K562 (cell line): ENCODE results near the gene MAP1LC3B2. TPM values are rescaled to one million over a fixed set of nuclear protein-coding genes. Genes with fewer than 3 reads are reported as not detected.

Experiments used
- ATAC-seq: fragments of 200-7000 bp; cut with Tn5 transposase; 3 replicates; pipeline ENCODE4 v1.9.1; 2020; ENCODE audit warnings: moderate library complexity
- BruUV-seq: library from RNA; stranded (reverse); fragments of 400-500 nt; replicated peaks from 2 replicates; lab custom pipeline; 2021; lab: Mats Ljungman, UMichigan
- CTCF ChIA-PET: fragments of 300-600 bp; formaldehyde crosslinking; extraction: SDS; loops from one replicate; lab custom pipeline; 2021; ENCODE audit warnings: low intra/inter-chr PET ratio; lab: Yijun Ruan, JAX
- POLR2A ChIA-PET: fragments of 300-600, 350-650 bp; sonication (Branson Sonifier 250); formaldehyde crosslinking; extraction: SDS; loops from one replicate; lab custom pipeline; 2021; ENCODE audit warnings: antibody characterized with exemption, inconsistent platforms; lab: Yijun Ruan, JAX
- DNase-seq, 4 experiments: peaks; one replicate each; pipeline versions ENCODE4 v3.0.0 to v3.0.0-alpha.2; 2011 to 2018; ENCODE audit warnings: low spot score in 3 of 4, mixed read lengths in 3 of 4; ENCODE audit errors: extremely low read depth in 1 of 4
- FAIRE-seq: peaks from 2 replicates; lab custom pipeline; 2011; peaks lifted over from hg19 to GRCh38; lab: Jason Lieb, UNC
- H2AFZ ChIP-seq: 2 replicates; pipeline ENCODE4 v1.6.0; 2011; ENCODE audit warnings: low read depth, low read length, control low read depth, inconsistent platforms
- H3K27ac ChIP-seq: fragments of 200-600 bp; 3 replicates; pipeline ENCODE4 v1.8.0; 2011; ENCODE audit warnings: low read depth, mild to moderate bottlenecking, control low read depth, inconsistent platforms, low read length, moderate library complexity, mixed read lengths; ENCODE audit errors: extremely low read depth
- H3K27me3 ChIP-seq, 2 experiments: fragments of 300-600 bp in 1 of 2; 2 replicates in 1 of 2; 3 replicates in 1 of 2; pipeline versions ENCODE4 v1.6.0 to v1.8.0; 2011; ENCODE audit warnings: inconsistent platforms in 2 of 2, low read length in 2 of 2, mild to moderate bottlenecking in 1 of 2, mixed read lengths in 1 of 2, moderate library complexity in 1 of 2; ENCODE audit not compliant: control insufficient read depth in 2 of 2, insufficient read depth in 2 of 2
- H3K36me3 ChIP-seq: fragments of 300-600 bp; 3 replicates; pipeline ENCODE4 v1.8.0; 2011; ENCODE audit warnings: mild to moderate bottlenecking, low read length, inconsistent platforms; ENCODE audit not compliant: control insufficient read depth, insufficient read depth
- H3K4me1 ChIP-seq, 2 experiments: fragments of 200-600 bp in 1 of 2; replicated peaks in 1 of 2; 2 replicates in 1 of 2; 3 replicates in 1 of 2; pipeline versions ENCODE4 v1.5.1 to v1.8.0; 2011; ENCODE audit warnings: inconsistent platforms in 2 of 2, low read length in 2 of 2, mild to moderate bottlenecking in 1 of 2, mixed read lengths in 1 of 2, moderate library complexity in 1 of 2; ENCODE audit not compliant: control insufficient read depth in 2 of 2, insufficient read depth in 2 of 2
- H3K4me2 ChIP-seq: 2 replicates; pipeline ENCODE4 v1.6.1; 2011; ENCODE audit warnings: low read length, control low read depth, inconsistent platforms, mixed read lengths; ENCODE audit not compliant: insufficient read depth
- H3K4me3 ChIP-seq: fragments of 200-600 bp; sonication (generic), shearing (Covaris generic); 2 replicates; pipeline ENCODE4 v1.5.1; 2016; ENCODE audit warnings: control low read depth, inconsistent platforms
- H3K79me2 ChIP-seq: fragments of 200-600 bp; 3 replicates; pipeline ENCODE4 v1.8.0; 2011; ENCODE audit warnings: low read length, inconsistent platforms; ENCODE audit not compliant: control insufficient read depth, insufficient read depth
- H3K9ac ChIP-seq, 2 experiments: 2 replicates each; pipeline versions ENCODE4 v1.6.0 to v1.6.1; 2011; ENCODE audit warnings: low read depth in 2 of 2, low read length in 2 of 2, control low read depth in 1 of 2, inconsistent platforms in 1 of 2, mild to moderate bottlenecking in 1 of 2, mixed read lengths in 1 of 2; ENCODE audit not compliant: insufficient read depth in 1 of 2
- H3K9me1 ChIP-seq: one replicate; pipeline ENCODE4 v1.6.0; 2011; ENCODE audit warnings: inconsistent platforms, mild to moderate bottlenecking, low read length, moderate library complexity; ENCODE audit not compliant: control insufficient read depth, insufficient read depth
- H3K9me3 ChIP-seq: replicated peaks from 2 replicates; pipeline ENCODE4 v1.5.1; 2011; ENCODE audit warnings: low read depth, low read length, inconsistent platforms; ENCODE audit not compliant: control insufficient read depth, insufficient read depth
- H4K20me1 ChIP-seq: replicated peaks from 2 replicates; pipeline ENCODE4 v1.6.1; 2011; ENCODE audit warnings: low read length, inconsistent platforms, mixed read lengths; ENCODE audit not compliant: control insufficient read depth, insufficient read depth
- ARNT ChIP-seq, 2 experiments: fragments of 450-650 bp; IDR thresholded peaks; 2 replicates each; pipeline ENCODE4 v1.6.1; 2016; ENCODE audit warnings: mild to moderate bottlenecking in 1 of 2
- ELF4 ChIP-seq: fragments of 450-650 bp; formaldehyde crosslinking; IDR thresholded peaks from 2 replicates; pipeline ENCODE4 v1.4.0; 2022; ENCODE audit warnings: missing genetic modification characterization
- EP400 ChIP-seq: fragments of 450-650 bp; IDR thresholded peaks from 2 replicates; pipeline ENCODE4 v1.6.1; 2017; ENCODE audit warnings: antibody characterized with exemption, mild to moderate bottlenecking, moderate library complexity
- GTF2E2 ChIP-seq: fragments of 200-800 bp; sonication (Bioruptor generic); IDR thresholded peaks from 2 replicates; pipeline ENCODE4 v1.6.1; 2016; ENCODE audit warnings: missing genetic modification characterization, missing compliant biosample characterization
- HDAC1 ChIP-seq, 2 experiments: fragments of 450-650 bp; IDR thresholded peaks; 2 replicates each; pipeline ENCODE4 v1.6.1; 2016 to 2017; ENCODE audit warnings: inconsistent platforms in 1 of 2, mild to moderate bottlenecking in 1 of 2, moderate library complexity in 1 of 2
- IRF1 ChIP-seq: sonication (generic); formaldehyde crosslinking; IDR thresholded peaks from 2 replicates; pipeline ENCODE4 v1.8.0; 2022; ENCODE audit warnings: missing genetic modification reagents, mild to moderate bottlenecking, borderline replicate concordance
- KDM5B ChIP-seq: fragments of 200-600 bp; sonication (generic); IDR thresholded peaks from 2 replicates; pipeline ENCODE4 v1.6.1; 2012; ENCODE audit warnings: low read depth, mild to moderate bottlenecking, moderate library complexity, low read length, control low read depth, inconsistent platforms; ENCODE audit not compliant: insufficient replicate concordance
- L3MBTL2 ChIP-seq: fragments of 450-650 bp; IDR thresholded peaks from 2 replicates; pipeline ENCODE4 v1.6.1; 2016; ENCODE audit warnings: mild to moderate bottlenecking, moderate library complexity
- MCM3 ChIP-seq: fragments of 450-650 bp; IDR thresholded peaks from 2 replicates; pipeline ENCODE4 v1.6.1; 2016
- MEF2D ChIP-seq: conservative IDR thresholded peaks from 2 replicates; pipeline ENCODE4 v1.6.1; 2016; ENCODE audit warnings: low read depth, missing genetic modification characterization, missing compliant biosample characterization
- OTX1 ChIP-seq: fragments of 450-650 bp; formaldehyde crosslinking; IDR thresholded peaks from 2 replicates; pipeline ENCODE4 v1.4.0; 2022; ENCODE audit warnings: mild to moderate bottlenecking
- RB1 ChIP-seq: fragments of 450-650 bp; IDR thresholded peaks from 2 replicates; pipeline ENCODE4 v1.6.1; 2017; ENCODE audit warnings: low read depth, mild to moderate bottlenecking
- RBM34 ChIP-seq: fragments of 200-400 bp; formaldehyde crosslinking; IDR thresholded peaks from 2 replicates; pipeline ENCODE4 v1.6.1; 2018; ENCODE audit warnings: low read length, borderline replicate concordance; ENCODE audit not compliant: insufficient read depth
- RREB1 ChIP-seq: fragments of 250-450 bp; sonication (Bioruptor Pico); IDR thresholded peaks from 2 replicates; pipeline ENCODE4 v1.4.0; 2020
- TRIM28 ChIP-seq: fragments of 450-650 bp; IDR thresholded peaks from 2 replicates; pipeline ENCODE4 v1.6.1; 2017
- ZNF133 ChIP-seq: fragments of 250-450 bp; sonication (Bioruptor Pico); IDR thresholded peaks from 2 replicates; pipeline ENCODE4 v1.4.0; 2020; ENCODE audit warnings: mild to moderate bottlenecking
- ZNF174 ChIP-seq: fragments of 250-450 bp; sonication (Bioruptor Pico); IDR thresholded peaks from 2 replicates; pipeline ENCODE4 v1.4.0; 2020; ENCODE audit warnings: mild to moderate bottlenecking
- ZNF764 ChIP-seq: fragments of 250-450 bp; sonication (Bioruptor Pico); IDR thresholded peaks from 2 replicates; pipeline ENCODE4 v1.4.0; 2020; ENCODE audit warnings: low read depth, mild to moderate bottlenecking, moderate library complexity
- in situ Hi-C: fragments of 300-500 bp; cut with MboI; formaldehyde crosslinking; loops from 4 replicates; pipeline ENCODE4 v1.15.0; 2018; ENCODE audit warnings: inconsistent platforms, mixed read lengths
- intact Hi-C: fragments of 100-400 bp; cut with micrococcal nuclease; formaldehyde crosslinking; loops from 2 replicates; pipeline ENCODE4 v1.14.2; 2022
- polyA plus RNA-seq, 8 experiments: library from polyadenylated mRNA; depleted of rRNA in 4 of 8; stranded (reverse) in 5 of 8; unstranded in 3 of 8; fragments of >200 nt; fragmentation: Nextera tagmentation in 2 of 8; fragmentation: Illumina TruSeq in 1 of 8; extraction: Ambion mirVana in 2 of 8; extraction: Trizol in 1 of 8; gene quantifications; 2 replicates each; pipeline versions ENCODE4 v1.2.1 to v1.2.3, GENCODE V29; 2011 to 2014; ENCODE audit warnings: inconsistent platforms in 1 of 8, missing spikeins in 1 of 8
- total RNA-seq, 7 experiments: library from RNA; depleted of rRNA in 6 of 7; stranded (reverse); fragments of >200 nt in 6 of 7; fragmentation: Illumina TruSeq in 2 of 7; extraction: Trizol in 2 of 7; gene quantifications; 2 replicates each; pipeline versions ENCODE4 v1.2.1 to v1.2.3, GENCODE V29; 2011 to 2021; ENCODE audit warnings: low replicate concordance in 1 of 7
- TF ChIP-seq, protein P1 (sequence below): fragments of 250-450 bp; sonication (Bioruptor Pico); IDR thresholded peaks from 2 replicates; pipeline ENCODE4 v1.8.0; 2022; ENCODE audit warnings: moderate library complexity, mild to moderate bottlenecking, inconsistent platforms

The MAP1LC3B2 gene
- total and polyA plus RNA-seq, 9 of the 15 experiments (the other 6 are each of a cell fraction or from before 2014, with no cell fraction given) = 0.53 to 2.8 (median 0.76) TPM; not detected in 2

GRCh38 chr12:116595672-116596071 lies 36.5 kb downstream of the MAP1LC3B2 start:
- BruUV-seq = no TSS peak
- FAIRE-seq = no peak
- Histone ChIP-seq H3K4me2 (no peak overlapping the region), H3K27ac (no peak overlapping the region), H3K4me3 (no peak overlapping the region), H3K4me1 (peaks cover 38 to 39% of the 10 kb centered on the region in 2 experiments), H2AFZ (no peak overlapping the region), H3K9me3 (no peaks in the 10 kb centered on the region), H3K9ac (no peak overlapping the region), H4K20me1 (no peaks in the 10 kb centered on the region), H3K9me1 (no peaks in the 10 kb centered on the region), H3K36me3 (no peaks in the 10 kb centered on the region), H3K27me3 (no peaks in the 10 kb centered on the region), H3K79me2 (no peaks in the 10 kb centered on the region)
- in situ Hi-C loops = no loop called here
- ChIA-PET POLR2A (interaction anchor here (1.1 kb wide), 1 partner anchor 9 kb away, joined by 3 read pairs; no protein-coding TSS in a partner anchor), CTCF (no interaction called here)
- ATAC-seq = no peak
- no peak for DNase-seq
- intact Hi-C loops = loop anchor here (10.0 kb wide), 1 partner anchor 601 kb away; no protein-coding TSS in a partner anchor
- TF ChIP-seq EP400 (no peak), ZNF764 (CRISPR knock-in tag) (no peak), HDAC1 (IDR thresholded peaks at IDR 0.05) (peak in 1 of 2 experiments; percentile 71; a peak in 2 of 4 replicates), RREB1 (CRISPR knock-in tag) (no peak), L3MBTL2 (no peak), KDM5B (no peak), RBM34 (no peak), ZNF133 (CRISPR knock-in tag) (no peak), TRIM28 (no peak), MEF2D (tag) (no peak), GTF2E2 (tag) (no peak), ELF4 (CRISPR knock-in tag) (peak; percentile 78; the same call in 1 of the 2 replicates), IRF1 (CRISPR knock-in tag) (no peak), RB1 (no peak), MCM3 (0 out of 2 replicates have a peak, but pooled peaks have one; percentile 10), ARNT (IDR thresholded peaks at IDR 0.05) (no peak), ZNF174 (CRISPR knock-in tag) (no peak), OTX1 (peak; percentile 84; the same call in 1 of the 2 replicates)
- TF ChIP-seq, protein P1, sequence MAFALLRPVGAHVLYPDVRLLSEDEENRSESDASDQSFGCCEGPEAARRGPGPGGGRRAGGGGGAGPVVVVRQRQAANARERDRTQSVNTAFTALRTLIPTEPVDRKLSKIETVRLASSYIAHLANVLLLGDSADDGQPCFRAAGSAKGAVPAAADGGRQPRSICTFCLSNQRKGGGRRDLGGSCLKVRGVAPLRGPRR (CRISPR knock-in tag) = no peak
